ENCODE data around the gene TMPRSS7. TPM values are rescaled to one million over a fixed set of nuclear protein-coding genes. Genes with fewer than 3 reads are reported as not detected.

Gene TMPRSS7
- total RNA-seq, 1 experiment from 2014 or later: not detected

- peak; percentile 72 for DNase-seq
- Histone ChIP-seq H3K4me2 (ENCODE audit: low read depth, low read length, poor library complexity, severe bottlenecking) (peak overlapping the region; percentile 91), H4K20me1 (ENCODE audit: insufficient read depth, low read depth, low read length) (no peaks in the 10 kb centered on the region), H2AFZ (ENCODE audit: low read length) (no peak overlapping the region), H3K27ac (ENCODE audit: low read length) (peak overlapping the region; percentile 99), H3K9me2 (replicated peaks; ENCODE audit: insufficient read depth, low read length) (no peaks in the 10 kb centered on the region), H3K36me3 (ENCODE audit: insufficient read depth, low read length) (peaks cover 30% of the 10 kb centered on the region), H3K27me3 (ENCODE audit: low read length) (no peaks in the 10 kb centered on the region), H3K79me2 (ENCODE audit: low read length) (peaks cover 33% of the 10 kb centered on the region), H3K4me3 (ENCODE audit: low read length) (peak overlapping the region; percentile 49), H3K9ac (ENCODE audit: low read length) (peak overlapping the region; percentile 70), H3K4me1 (ENCODE audit: low read length) (peaks cover 95% of the 10 kb centered on the region), H3K9me3 (ENCODE audit: low read length) (no peaks in the 10 kb centered on the region)
Observed at GRCh38 chr3:112127522-112128494, 93.3 kb downstream of the TMPRSS7 start.

GRCh38 chr3:112128843-112129727, 94.5 kb downstream of the TMPRSS7 start:
- Histone ChIP-seq H3K9me2 (replicated peaks; ENCODE audit: insufficient read depth, low read length) (no peaks in the 10 kb centered on the region), H3K27ac (ENCODE audit: low read length) (peak overlapping the region; percentile 99), H4K20me1 (ENCODE audit: insufficient read depth, low read depth, low read length) (no peaks in the 10 kb centered on the region), H3K27me3 (ENCODE audit: low read length) (no peaks in the 10 kb centered on the region), H3K9me3 (ENCODE audit: low read length) (no peaks in the 10 kb centered on the region), H3K9ac (ENCODE audit: low read length) (peak overlapping the region; percentile 92), H2AFZ (ENCODE audit: low read length) (no peak overlapping the region), H3K79me2 (ENCODE audit: low read length) (peaks cover 36% of the 10 kb centered on the region), H3K4me2 (ENCODE audit: low read depth, low read length, poor library complexity, severe bottlenecking) (peak overlapping the region; percentile 91), H3K4me3 (ENCODE audit: low read length) (peak overlapping the region; percentile 80), H3K4me1 (ENCODE audit: low read length) (peaks cover 94% of the 10 kb centered on the region), H3K36me3 (ENCODE audit: insufficient read depth, low read length) (peaks cover 26% of the 10 kb centered on the region)
- peak; percentile 97 for DNase-seq

- Histone ChIP-seq H3K9me2 (replicated peaks; ENCODE audit: insufficient read depth, low read length) (no peaks in the 10 kb centered on the region), H3K9me3 (ENCODE audit: low read length) (no peaks in the 10 kb centered on the region), H2AFZ (ENCODE audit: low read length) (no peak overlapping the region), H3K4me1 (ENCODE audit: low read length) (peaks cover 95% of the 10 kb centered on the region), H4K20me1 (ENCODE audit: insufficient read depth, low read depth, low read length) (no peaks in the 10 kb centered on the region), H3K27me3 (ENCODE audit: low read length) (no peaks in the 10 kb centered on the region), H3K4me2 (ENCODE audit: low read depth, low read length, poor library complexity, severe bottlenecking) (peak overlapping the region; percentile 91), H3K36me3 (ENCODE audit: insufficient read depth, low read length) (peaks cover 21% of the 10 kb centered on the region), H3K9ac (ENCODE audit: low read length) (peak overlapping the region; percentile 92), H3K27ac (ENCODE audit: low read length) (peak overlapping the region; percentile 99), H3K4me3 (ENCODE audit: low read length) (peak overlapping the region; percentile 80), H3K79me2 (ENCODE audit: low read length) (peaks cover 36% of the 10 kb centered on the region)
- DNase-seq: peak; percentile 69
Observed at GRCh38 chr3:112129925-112130637, 95.5 kb downstream of the TMPRSS7 start.

GRCh38 chr3:112130638-112130993, 96.1 kb downstream of the TMPRSS7 start:
- DNase-seq: peak; percentile 68
- H3K79me2 ChIP-seq (ENCODE audit: low read length): peaks cover 33% of the 10 kb centered on the region
- no peaks in the 10 kb centered on the region for H4K20me1 ChIP-seq (ENCODE audit: insufficient read depth, low read depth, low read length)
- H3K9ac ChIP-seq (ENCODE audit: low read length): peak overlapping the region; percentile 92
- H3K4me2 ChIP-seq (ENCODE audit: low read depth, low read length, poor library complexity, severe bottlenecking): peak overlapping the region; percentile 91
- H3K27me3 ChIP-seq (ENCODE audit: low read length): no peaks in the 10 kb centered on the region
- H3K4me3 ChIP-seq (ENCODE audit: low read length): peak overlapping the region; percentile 80
- H3K9me2 ChIP-seq (replicated peaks; ENCODE audit: insufficient read depth, low read length): no peaks in the 10 kb centered on the region
- no peaks in the 10 kb centered on the region for H3K9me3 ChIP-seq (ENCODE audit: low read length)
- H3K27ac ChIP-seq (ENCODE audit: low read length): peak overlapping the region; percentile 99
- H3K36me3 ChIP-seq (ENCODE audit: insufficient read depth, low read length): peaks cover 16% of the 10 kb centered on the region
- no peak overlapping the region for H2AFZ ChIP-seq (ENCODE audit: low read length)
- H3K4me1 ChIP-seq (ENCODE audit: low read length): peaks cover 95% of the 10 kb centered on the region

Small RNAs within 50 kb of the gene (small RNA-seq; reads per million reads assigned to genes)
- gene MIR567: not detected

Other genes starting within 250 kb of the TMPRSS7 start
- gene PHLDB2, start 175.5 kb upstream of the TMPRSS7 start, total RNA-seq (2014; rRNA removed; shearing (Covaris generic); ENCODE audit: low replicate concordance): 1.7 and 2.1 TPM in 2 replicates
- gene ABHD10, start 55.7 kb upstream of the TMPRSS7 start, total RNA-seq (2014; rRNA removed; shearing (Covaris generic); ENCODE audit: low replicate concordance): 20.0 and 52.4 TPM in 2 replicates
- not detected in 2 replicates for gene TAGLN3, start 35.8 kb upstream of the TMPRSS7 start, total RNA-seq (2014; rRNA removed; shearing (Covaris generic); ENCODE audit: low replicate concordance)
- 0.07 and 0.52 TPM in 2 replicates for gene C3orf52, start 51.7 kb downstream of the TMPRSS7 start, total RNA-seq (2014; rRNA removed; shearing (Covaris generic); ENCODE audit: low replicate concordance)
- 39.2 and 130 TPM in 2 replicates for gene GCSAM, start 98.5 kb downstream of the TMPRSS7 start, total RNA-seq (2014; rRNA removed; shearing (Covaris generic); ENCODE audit: low replicate concordance)